Activated effector memory CD4-positive, alpha-beta T cell treated with anti-CD3 and anti-CD28 coated beads, Interleukin-2, amount 50 U/mL, for 16 hours (primary cell): ENCODE measurements around the gene MSL3B.
A peak's percentile ranks its signal among the peaks of the same experiment; 100 is the strongest.
"Not testable (repeated sequence)": the region's sequence is repeated elsewhere in the genome, so short reads cannot be mapped to it uniquely, and the experiment has no call there.

Source experiments
- DNase-seq: peaks from one replicate; pipeline ENCODE4 v3.0.0-alpha.2; 2020

Gene MSL3B

DNA sequence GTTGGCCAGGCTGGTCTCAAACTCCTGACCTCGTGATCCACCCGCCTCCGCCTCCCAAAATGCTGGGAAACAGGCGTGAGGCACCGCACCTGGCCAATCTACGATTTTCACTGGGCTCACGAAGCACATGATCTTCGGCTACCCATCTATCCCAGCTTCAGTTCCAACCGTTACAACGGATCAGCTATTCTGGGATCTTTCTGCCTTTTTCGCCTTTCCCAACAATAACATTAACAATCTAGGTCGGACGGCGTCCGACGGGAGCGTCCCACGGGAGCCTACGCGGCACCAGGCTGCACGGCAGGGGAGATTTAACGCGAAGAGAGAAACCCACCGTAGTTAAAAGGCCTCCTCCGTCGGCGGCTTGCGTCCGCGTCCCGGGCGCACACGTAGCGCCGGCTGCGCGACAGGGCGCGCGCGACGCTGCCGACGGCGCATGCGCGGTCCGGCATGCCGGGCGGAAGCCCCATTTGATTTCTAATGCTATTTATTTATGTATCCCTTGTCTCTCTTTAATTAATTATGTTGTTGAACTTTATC lies at the start of gene MSL3B:
MSL3B (minus strand) TSS at position 394 of the 540 bp plus-strand sequence.
- peak; percentile 86 for DNase-seq

DNA sequence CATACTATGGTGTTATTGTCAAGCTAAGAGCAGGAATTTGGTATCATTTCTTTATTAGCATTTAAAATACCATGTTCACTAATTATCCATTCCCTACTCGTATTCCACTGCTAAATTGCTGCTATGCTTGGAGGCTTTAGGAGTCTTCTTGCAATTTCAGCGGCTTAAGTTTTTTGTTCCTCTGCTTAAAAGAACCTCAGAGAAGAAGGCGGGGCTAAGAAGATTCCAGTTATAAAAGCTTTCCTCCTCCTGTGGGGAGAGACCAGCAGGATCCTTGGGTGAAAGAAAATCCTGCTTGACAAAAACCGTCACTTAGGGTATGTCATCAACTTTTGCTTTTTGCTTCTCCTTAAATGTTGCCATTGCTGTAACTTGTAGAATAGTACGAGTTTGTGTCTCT lies 48.9 kb upstream of the MSL3B start, which contains the start of gene TRPM8:
TRPM8 (plus strand) TSS at position 258 of the 400 bp plus-strand sequence. CDS start 9,165 bp downstream, outside the sequence.
- no peak for DNase-seq

DNA sequence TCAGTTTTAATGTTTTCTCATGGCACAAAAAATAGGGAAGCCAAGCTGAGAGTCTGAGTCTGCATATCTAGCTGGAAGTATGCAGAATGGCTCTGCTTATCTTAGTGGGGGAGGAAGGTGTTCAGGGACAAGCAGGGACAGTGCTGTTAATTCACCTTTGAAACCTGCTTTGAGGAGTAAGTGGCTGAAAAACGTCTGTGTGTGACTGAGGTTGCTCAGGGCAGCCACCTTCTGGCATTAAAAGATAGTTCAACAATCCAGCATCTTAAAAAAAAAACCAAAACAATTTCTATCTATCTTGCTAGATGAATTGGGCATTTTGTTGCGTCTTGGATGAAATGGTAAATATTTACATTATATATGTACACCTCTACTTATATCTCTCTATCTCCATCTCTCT lies 46.9 kb upstream of the MSL3B start:
- DNase-seq, result no peak

DNA sequence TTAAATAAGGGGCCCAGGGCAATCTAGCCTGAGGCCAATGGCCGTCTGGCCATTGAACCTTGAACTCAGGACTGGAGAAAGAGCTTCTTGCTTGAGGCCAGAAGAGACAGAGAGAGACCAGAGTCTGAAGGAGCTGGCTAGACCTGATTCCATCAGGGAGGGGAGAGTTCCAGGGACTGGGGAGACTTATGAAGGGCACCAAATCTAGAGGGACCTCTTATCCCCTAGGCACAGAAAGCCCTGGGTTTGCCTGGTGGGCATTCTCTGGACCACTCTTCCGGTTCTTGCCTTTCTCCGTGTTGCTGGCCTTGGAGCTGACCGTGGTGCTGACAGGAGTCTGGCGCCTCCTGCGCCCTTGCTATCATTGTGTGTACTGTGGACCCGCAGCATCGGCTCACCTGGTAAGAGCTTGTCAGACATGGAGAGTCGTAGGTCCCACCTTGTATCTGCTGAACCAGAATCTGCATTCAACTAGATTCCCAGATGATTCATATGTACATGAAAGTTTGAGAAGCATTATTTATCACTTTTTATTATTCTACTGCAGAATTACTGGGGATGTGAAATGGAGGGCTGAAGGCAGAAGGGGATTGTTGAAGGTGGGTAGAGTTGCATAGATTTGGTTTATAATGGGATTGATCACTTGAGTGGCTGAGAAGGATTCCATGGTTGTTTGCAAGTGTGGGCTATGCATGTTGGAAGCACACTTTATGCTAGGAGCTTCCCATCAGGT lies 44.7 kb upstream of the MSL3B start:
- DNase-seq, result no peak

DNA sequence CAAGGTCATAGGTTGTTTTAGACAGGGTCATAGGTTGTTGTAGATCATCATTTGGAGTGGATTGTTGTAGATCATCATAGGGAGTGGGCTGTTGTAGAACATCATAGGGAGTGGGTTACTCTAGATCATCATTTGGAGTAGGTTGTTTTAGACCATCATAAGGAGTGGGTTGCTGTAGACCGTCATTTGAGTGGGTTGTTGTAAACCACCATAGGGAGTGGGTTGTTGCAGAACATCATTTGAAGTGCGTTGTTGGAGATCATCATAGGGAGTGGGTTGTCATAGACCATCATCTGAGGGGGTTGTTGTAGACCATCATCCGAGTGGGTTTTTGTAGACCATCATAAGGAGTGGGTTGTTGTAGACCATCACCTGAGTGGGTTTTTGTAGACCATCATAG lies 39.4 kb upstream of the MSL3B start:
- no peak for DNase-seq

DNA sequence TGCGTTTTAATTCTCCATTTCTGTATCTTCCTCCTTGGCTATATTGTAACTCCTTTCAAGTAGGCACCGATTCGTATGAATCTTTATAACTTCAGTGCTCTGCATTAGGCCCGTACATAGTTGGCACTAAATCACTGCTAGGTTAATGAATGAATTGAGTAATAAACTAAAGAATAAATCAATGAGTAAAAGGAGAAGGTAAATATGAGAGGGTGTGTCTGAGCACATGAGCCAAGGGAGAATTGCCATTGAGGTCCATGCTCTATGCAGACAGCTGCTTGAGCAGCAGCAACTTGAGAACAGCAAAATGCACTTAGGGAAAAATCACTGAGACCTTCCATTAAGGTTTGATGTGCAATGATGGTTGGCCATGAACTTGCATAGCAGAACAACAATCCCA lies 37.8 kb upstream of the MSL3B start:
- no peak for DNase-seq

DNA sequence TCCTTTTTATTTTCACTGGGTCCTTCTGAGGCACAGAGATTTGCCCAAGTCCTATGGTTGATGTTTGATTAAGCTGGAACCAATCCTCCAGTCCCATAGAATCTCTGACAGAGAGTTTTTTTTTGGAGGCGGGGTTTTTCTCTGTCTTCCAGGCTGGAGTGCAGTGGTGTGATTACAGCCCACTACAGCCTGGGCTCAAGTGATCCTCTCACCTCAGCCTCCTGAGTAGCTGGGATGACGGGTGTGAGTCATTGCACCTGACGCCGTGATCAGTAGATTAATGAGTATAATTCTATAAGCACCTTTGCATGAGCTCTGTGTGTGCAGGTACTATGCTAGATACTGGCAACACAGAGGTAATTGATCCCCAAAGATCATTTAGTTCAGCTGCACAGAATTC lies 33.7 kb upstream of the MSL3B start:
- DNase-seq, result no peak

DNA sequence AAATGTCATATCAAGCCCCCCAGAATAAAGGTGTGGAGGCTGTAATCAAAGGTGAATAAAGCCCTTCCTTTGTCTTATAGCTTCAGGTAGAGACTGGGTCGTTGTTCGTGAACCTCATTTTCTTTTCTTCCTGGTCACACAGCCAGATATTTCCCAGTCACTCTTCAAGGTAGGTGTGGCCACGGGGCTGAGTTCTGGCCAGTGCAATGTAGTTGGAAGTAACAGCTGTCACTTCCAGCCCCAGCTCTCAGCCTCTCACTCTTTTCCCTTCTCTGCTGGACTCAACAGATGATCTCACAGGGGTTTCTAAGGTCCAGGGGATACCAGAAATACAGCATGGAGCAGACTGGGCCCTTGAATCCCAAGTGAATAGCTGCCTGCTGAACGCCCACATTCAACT lies 33.2 kb upstream of the MSL3B start:
- DNase-seq, result no peak

DNA sequence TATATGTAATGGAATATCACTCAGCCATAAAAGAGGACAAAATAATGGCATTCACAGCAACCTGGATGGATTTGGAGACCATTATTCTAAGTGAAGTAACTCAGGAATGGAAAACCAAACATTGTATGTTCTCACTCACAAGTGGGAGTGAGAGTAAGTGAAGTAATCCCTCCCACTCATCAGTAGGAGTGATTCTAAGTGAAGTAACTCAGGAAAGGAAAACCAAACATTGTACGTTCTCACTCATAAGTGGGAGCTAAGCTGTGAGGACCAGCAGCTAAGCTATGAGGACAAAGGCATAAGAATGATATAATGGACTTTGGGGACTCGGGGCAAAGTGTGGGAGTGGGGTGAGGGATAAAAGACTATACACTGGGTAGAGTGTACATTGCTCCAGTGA lies 28.1 kb upstream of the MSL3B start:
- DNase-seq, result not testable (repeated sequence)

DNA sequence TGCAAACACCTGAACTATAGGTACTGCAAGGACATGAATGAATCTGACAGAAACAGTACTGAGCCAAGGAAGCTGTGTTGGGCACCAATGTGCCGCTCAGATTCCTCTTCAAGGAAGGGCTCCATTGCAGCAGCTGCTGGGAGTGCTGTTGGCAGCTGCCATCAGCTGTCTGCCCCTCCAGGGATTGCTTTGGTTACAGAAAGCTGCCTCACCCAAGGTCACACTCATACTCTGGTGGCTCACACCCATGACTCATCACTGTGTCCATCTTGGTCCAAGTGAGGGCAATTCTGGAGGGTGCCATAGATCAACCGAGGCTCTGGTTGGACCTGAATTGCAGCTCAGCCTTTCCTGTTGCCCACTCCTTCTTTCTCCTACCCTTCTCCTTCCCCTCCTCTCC lies 24.6 kb upstream of the MSL3B start:
- DNase-seq, result no peak

DNA sequence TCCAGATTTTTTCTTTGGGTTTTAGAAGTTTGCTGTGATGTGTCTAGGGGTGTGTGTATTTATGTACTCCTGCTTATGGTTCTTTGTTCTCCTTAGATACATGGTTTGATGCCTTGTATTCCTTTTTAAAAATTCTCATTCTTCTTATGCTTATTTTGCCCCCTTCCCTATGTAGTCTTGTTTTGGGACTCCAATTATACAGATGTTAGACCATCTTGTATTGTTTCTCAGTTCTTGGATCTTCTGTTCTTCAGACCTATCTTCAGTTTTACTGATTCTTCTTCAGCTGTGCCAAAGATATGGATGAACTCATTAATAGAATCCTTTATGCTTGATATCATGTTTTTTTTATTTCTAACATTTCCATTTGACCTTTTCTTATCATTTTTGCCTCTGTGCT lies 14.2 kb upstream of the MSL3B start:
- DNase-seq, result no peak

DNA sequence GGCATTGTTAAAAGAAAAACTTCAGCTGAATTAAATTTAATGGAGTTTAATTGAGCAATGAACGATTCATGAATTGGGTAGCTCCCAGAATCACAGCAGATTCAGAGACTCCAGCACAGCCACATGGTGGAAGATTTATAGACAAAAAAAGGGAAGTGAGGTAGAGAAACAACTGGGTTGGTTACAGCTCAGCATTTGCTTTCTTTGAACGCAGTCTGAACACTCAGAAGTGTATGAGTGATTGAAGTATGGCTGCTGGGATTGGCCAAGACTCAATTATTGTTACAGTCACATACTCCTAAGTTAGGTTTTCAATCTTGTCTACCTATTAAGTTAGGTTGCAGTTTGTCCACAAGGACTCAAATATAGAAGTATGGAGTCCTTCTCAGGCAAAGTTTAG lies 3.9 kb upstream of the MSL3B start:
- not testable (repeated sequence) for DNase-seq

DNA sequence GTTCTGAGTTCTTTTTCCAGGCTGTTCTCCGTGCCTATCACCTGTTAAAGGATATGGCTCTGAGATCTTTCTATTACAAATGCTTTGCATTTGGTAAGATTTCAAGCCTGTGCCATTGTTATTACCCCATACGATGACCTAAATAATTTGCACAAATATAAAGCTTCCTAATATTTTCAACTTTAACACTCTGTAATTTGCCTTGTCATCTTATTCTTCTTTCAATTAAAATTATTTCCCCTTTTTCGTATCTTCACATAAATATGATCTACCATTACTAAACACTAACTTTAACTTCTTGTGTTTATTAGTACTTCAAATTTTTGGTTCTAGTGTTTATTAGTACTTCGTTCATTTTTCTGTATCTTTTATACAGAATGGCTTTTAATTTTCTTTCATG lies 3.2 kb upstream of the MSL3B start:
- no peak for DNase-seq

DNA sequence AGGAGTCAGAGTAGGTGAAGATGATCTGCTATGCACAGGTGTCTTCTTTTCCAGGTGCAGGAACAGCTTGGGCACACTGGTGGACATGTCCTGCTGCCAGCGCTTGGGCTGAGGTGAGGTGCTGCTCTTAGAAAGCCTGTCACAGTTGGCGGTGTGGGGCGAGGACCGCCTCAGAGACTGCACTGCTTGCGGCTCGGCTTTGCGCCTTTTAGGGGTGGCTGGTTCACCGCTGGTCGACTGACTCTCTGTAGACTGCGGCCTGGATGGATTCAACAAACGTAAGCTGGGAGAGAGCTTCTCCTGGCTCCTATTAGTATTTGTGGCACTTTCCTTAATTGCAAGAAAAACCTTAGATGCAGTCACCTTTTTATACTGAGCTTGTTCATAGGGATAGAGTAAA lies 1.7 kb downstream of the MSL3B start:
- DNase-seq, result no peak

DNA sequence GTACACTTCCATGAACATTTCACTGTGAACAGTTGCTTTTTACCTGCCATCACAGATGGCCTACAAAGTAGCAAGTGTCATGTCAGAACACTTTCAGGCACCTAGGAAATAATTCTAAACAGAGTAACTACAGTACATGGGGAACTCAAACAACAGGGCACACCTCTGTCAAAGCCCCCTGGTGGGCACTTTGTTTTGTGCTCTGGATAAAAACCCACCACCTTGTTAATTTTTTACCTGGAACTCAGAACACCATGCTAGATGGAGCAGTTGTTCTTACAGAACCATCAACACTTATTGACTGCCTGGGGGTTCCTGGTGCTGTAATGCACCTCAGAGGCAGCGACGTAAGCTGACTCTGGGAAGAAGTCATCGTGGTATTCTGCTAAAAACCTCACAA lies 2.3 kb downstream of the MSL3B start:
- no peak for DNase-seq

DNA sequence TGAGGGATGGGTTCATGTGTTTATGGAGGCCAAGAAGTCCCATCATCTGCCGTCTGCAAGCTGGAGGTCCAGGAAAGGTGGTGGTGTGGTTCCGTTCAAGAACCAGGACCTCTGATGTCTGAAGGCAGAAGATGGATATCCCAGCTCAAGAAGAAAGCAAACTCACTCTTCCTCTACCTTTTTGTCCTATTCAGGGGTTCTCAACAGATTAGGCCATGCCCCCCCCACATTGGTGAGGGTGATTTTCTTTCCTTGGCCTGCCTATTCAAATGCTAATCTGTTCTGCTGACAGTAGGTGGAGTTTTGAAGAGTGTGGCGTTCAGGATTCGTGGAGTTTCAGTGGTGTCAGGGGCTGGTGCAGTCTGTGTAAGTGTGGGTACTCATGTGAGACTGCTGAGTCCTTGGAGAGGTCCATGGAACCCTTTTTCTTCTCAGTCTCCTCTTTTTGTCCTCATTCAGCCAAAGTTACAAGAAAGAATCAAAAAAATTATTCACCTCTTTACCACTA lies 5.9 kb downstream of the MSL3B start:
- no peak for DNase-seq

DNA sequence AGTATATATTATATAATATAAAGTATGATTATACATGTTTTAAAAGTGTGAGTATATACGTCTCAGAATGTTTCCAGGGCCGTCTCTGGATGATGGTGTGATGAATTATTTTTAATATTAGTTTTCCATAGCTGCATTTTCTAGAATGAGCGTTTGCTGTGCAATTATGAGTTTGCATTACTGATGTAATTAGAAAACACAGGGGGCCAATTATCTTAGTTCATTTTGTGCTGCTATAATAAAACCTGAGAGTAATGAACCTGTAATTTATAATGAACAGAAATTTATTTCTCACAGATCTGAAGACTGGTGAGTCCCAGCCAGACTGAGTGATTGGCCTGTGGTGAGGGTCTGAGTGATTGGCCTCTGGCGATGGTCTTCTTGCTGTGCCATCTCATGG lies 9.9 kb downstream of the MSL3B start:
- no peak for DNase-seq

DNA sequence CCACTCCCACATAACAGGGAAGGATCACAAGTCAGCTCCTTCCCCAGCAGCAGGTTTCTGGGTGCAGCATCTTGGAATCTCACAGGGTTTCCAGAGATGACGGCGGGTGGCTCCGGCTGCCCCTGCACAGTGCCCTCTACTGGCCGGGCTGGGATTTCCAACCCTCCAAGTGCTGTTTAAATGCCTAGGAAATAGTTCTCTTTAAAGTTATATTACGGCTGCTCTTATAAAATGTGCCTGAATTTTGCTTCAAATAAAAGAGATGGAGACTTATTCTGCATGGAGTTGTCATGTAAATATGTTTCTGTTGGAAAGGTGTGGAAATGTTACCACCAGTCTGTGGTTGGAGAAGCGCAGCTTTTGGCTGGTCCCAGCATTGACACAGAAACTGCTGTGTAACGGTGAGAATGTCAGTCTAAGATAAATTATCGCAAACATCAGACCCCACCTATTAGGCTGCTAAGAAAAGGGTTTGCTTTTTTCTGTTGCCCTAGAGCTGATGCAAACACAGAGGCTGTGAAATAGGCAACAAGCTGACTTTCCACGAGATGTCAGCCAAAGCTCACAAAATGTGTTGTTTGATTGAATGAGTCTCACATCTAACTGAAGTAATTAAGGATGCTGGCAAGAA lies 10.6 kb downstream of the MSL3B start:
- DNase-seq, result peak; percentile 87

DNA sequence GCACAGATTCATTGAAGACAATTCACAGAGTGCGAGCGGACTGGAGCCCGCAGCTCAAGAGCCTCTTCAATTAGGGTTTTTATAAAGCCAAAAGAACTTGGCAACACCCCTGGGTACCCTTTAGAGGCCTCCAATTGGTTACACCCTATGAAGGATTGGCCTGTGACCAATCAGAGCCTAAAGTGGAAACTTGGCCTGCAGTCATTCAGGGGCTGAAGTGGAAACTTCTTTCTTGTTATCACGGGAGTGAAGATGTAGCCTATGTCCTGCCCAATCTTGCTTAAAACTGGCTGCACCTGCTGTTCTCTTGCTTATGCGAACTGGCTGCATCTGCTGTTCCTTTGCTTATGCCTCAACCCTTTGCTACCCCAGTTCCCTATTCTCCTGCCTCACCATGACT lies 12.0 kb downstream of the MSL3B start:
- DNase-seq, result no peak

DNA sequence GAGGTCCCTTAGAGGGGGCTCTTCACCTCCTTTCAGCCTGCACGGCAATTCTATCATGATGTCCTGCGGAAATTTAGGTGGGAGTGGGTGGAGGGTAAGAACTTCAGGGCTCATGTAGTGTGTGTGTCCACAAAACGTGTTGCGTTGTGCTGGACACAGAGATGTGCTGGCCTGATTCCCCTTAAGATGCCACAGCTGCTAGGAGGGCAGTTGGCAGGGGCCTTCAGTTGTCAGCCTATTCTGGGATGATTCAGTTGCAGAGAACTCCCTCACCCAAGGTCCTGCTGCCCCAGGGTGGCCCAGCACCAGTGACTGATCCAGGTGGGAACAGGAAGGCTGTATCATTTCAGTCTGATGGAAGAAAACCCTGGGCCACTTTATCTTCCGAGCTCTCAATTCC lies 12.8 kb downstream of the MSL3B start:
- no peak for DNase-seq

DNA sequence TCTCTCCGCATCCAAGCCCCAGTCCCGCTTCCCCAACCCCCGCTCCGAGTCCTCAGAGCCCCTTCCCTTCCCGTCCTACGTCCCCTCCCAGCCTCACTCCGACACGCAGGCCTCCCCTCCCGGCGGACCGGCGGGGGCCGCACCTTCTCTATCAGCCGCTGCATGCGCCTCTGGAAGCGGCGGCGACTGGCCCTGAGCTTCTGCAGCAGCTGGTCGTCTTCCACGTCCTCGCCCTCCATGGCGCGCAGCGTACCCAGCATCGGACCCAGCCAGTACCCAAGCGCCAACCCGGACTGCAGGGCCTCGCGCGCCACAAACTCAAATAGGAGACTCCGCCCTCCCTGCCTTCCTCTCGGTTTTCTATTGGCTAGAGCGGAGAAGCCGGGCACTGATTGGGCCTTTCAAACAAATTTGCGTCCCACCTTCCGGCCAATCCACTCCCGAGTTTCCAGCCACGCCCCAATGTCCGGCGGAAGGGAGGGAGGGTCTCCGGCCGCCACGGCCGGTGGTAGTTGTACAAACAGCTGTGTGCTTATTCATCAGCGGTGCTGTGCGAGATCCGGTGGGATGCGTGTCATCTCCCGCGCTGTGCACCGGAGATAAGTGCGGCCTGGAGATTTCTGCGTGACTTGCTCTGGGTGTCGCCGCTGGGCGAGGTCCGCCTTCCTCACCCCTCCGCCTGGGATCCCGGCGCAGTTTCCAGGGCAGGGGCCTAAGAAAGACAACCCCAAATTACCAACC lies 13.8 kb downstream of the MSL3B start, which contains the start of gene HJURP:
HJURP (minus strand) TSS at position 295 of the 741 bp plus-strand sequence; CDS start at position 260, 35 bp downstream.
- DNase-seq, result peak; percentile 97

DNA sequence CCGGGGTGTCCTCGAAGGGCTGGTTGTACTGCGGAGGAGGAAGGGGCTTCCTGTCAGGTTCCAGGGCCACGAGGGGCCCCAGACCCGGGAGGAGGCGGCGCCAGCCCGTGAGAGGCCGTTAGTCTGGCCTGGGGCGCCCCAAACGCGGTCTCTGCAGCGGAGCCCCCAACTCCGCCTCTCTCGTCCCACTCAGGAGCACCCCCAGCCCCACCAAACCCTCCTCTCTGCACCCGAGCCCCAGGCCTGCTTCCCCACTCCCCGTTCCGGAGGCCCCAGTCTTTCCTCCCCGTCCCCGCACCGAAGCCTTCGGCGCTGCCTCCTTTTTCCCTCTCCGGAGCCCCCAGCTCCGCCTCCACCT lies 14.3 kb downstream of the MSL3B start:
- DNase-seq, result no peak

DNA sequence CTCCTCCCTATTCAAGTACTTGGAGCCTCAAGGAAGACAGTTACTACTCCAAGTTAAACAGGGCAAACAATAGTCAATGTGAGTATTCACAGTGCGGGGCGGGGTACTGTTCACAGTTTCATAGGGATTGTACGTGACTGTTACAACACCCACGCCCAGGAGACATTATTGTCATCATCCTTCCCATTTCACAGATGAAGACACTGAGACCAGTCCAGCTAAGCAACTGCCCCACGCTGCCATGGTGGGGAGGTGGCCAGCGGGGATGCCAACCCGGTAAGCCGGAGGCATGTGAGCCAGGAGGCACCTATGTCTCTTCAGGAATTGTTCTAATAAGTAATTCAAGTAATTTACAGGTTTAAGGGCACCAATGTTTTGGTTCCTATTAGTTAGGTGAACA lies 14.8 kb downstream of the MSL3B start:
- no peak for DNase-seq

DNA sequence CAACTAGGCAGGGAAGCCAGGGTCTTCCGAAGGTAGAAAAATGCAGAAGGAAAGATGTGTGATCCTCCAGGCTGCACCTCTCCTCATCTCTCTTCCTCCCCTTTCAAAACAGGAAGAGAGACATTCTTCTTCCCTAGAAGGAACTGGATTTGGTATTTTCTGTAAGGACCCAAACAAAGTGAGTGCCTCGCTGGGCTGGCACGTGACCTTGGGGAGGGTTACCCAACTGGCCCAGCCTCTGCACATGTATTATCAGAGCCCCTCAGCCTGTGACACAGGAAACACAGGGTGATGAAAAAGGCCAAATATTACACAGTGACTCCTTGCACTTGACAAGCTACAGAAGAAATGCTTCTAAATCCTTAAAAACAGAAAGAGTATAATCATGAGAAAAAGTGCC lies 16.1 kb downstream of the MSL3B start:
- no peak for DNase-seq
